Measurements from ENCODE around the gene ZFP14. TPM values are rescaled to one million over a fixed set of nuclear protein-coding genes. Genes with fewer than 3 reads are reported as not detected.

Gene ZFP14
- total RNA-seq, 1 donor from 2014 or later = 4.2 TPM

GRCh38 chr19:36418287-36419001 is 39.4 kb upstream of the ZFP14 start, which contains the start of gene ZFP82:
Gene ZFP82, minus strand, starts transcription at chr19:36418644. Its CDS starts 8,855 bp downstream, at chr19:36409789.
- Histone ChIP-seq H3K9me3 (no peaks in the 10 kb centered on the region), H3K27me3 (no peaks in the 10 kb centered on the region), H3K4me1 (peaks cover 10% of the 10 kb centered on the region), H3K36me3 (no peaks in the 10 kb centered on the region), H3K4me3 (peak within 1 kb of the TSS; percentile 77 to 82), H3K27ac (peak within 1 kb of the TSS; percentile 90)
- TF ChIP-seq POLR2AphosphoS5 (IDR thresholded peaks at IDR 0.05; ENCODE audit: insufficient read depth in 1 of 2, low read depth in 1 of 2) = peak; percentile 75 to 80
- peak in 1 of 2 donors; percentile 21 for TF ChIP-seq POLR2A (IDR thresholded peaks at IDR 0.05)
- TF ChIP-seq CTCF (IDR thresholded peaks at IDR 0.05) = no peak
- no peak for DNase-seq (ENCODE audit: extremely low spot score in 2 of 2)
- intact Hi-C loops (cut with DNase I) = loop anchor here (2.0 kb wide), 1 partner anchor 40 kb away; the partner anchor contains the start of gene ZFP14

GRCh38 chr19:36417752-36418286 is 38.8 kb upstream of the ZFP14 start:
- Histone ChIP-seq H3K4me1 (peaks cover 10% of the 10 kb centered on the region), H3K36me3 (peaks cover 0 to 4% of the 10 kb centered on the region in 2 donors), H3K27ac (peak overlapping the region; percentile 90), H3K4me3 (peak overlapping the region; percentile 77 to 82), H3K9me3 (no peaks in the 10 kb centered on the region), H3K27me3 (no peaks in the 10 kb centered on the region)
- intact Hi-C loops (cut with DNase I) = loop anchor here (2.0 kb wide), 1 partner anchor 39 kb away; the partner anchor contains the start of gene ZFP14
- no peak for TF ChIP-seq CTCF (IDR thresholded peaks at IDR 0.05)
- TF ChIP-seq POLR2A (IDR thresholded peaks at IDR 0.05) = no peak
- TF ChIP-seq POLR2AphosphoS5 (IDR thresholded peaks at IDR 0.05; ENCODE audit: insufficient read depth in 1 of 2, low read depth in 1 of 2) = no peak
- DNase-seq (ENCODE audit: extremely low spot score in 2 of 2) = no peak

GRCh38 chr19:36409841-36410240 is 30.8 kb upstream of the ZFP14 start:
- peaks cover 2 to 64% of the 10 kb centered on the region in 2 donors for H3K36me3 ChIP-seq
- intact Hi-C loops (cut with DNase I) = no loop called here
- no peaks in the 10 kb centered on the region for H3K4me1 ChIP-seq
- no peaks in the 10 kb centered on the region for H3K27me3 ChIP-seq
- no peaks in the 10 kb centered on the region for H3K9me3 ChIP-seq
- H3K27ac ChIP-seq = no peak overlapping the region
- no peak for DNase-seq (ENCODE audit: extremely low spot score in 2 of 2)
- no peak for TF ChIP-seq POLR2A (IDR thresholded peaks at IDR 0.05)
- no peak for TF ChIP-seq CTCF (IDR thresholded peaks at IDR 0.05)
- no peak for TF ChIP-seq POLR2AphosphoS5 (IDR thresholded peaks at IDR 0.05; ENCODE audit: insufficient read depth in 1 of 2, low read depth in 1 of 2)
- no peak overlapping the region for H3K4me3 ChIP-seq

GRCh38 chr19:36408101-36408500 is 29.1 kb upstream of the ZFP14 start:
- TF ChIP-seq POLR2AphosphoS5 (IDR thresholded peaks at IDR 0.05; ENCODE audit: insufficient read depth in 1 of 2, low read depth in 1 of 2) (no peak), CTCF (IDR thresholded peaks at IDR 0.05) (no peak), POLR2A (IDR thresholded peaks at IDR 0.05) (no peak)
- Histone ChIP-seq H3K36me3 (peaks cover 2 to 78% of the 10 kb centered on the region in 2 donors), H3K27me3 (no peaks in the 10 kb centered on the region), H3K4me3 (no peak overlapping the region), H3K4me1 (no peaks in the 10 kb centered on the region), H3K27ac (no peak overlapping the region), H3K9me3 (no peaks in the 10 kb centered on the region)
- intact Hi-C loops (cut with DNase I) = no loop called here
- no peak for DNase-seq (ENCODE audit: extremely low spot score in 2 of 2)

GRCh38 chr19:36404498-36404897 is 25.5 kb upstream of the ZFP14 start:
- no peak for DNase-seq (ENCODE audit: extremely low spot score in 2 of 2)
- intact Hi-C loops (cut with DNase I) = no loop called here
- H3K4me3 ChIP-seq = no peak overlapping the region

More at GRCh38 chr19:36404498-36404897, 25.5 kb upstream of the ZFP14 start:
- Histone ChIP-seq H3K4me1 (no peaks in the 10 kb centered on the region), H3K27ac (no peak overlapping the region), H3K36me3 (peaks cover 2 to 92% of the 10 kb centered on the region in 2 donors), H3K9me3 (no peaks in the 10 kb centered on the region), H3K27me3 (no peaks in the 10 kb centered on the region)
- TF ChIP-seq POLR2AphosphoS5 (IDR thresholded peaks at IDR 0.05; ENCODE audit: insufficient read depth in 1 of 2, low read depth in 1 of 2) (no peak), POLR2A (IDR thresholded peaks at IDR 0.05) (no peak), CTCF (IDR thresholded peaks at IDR 0.05) (no peak)

Data from vagina (tissue), 2 donors.